Epidermal melanocyte (primary cell): ENCODE results near the gene PCDHGA2.
"Not testable (repeated sequence)": the region's sequence is repeated elsewhere in the genome, so short reads cannot be mapped to it uniquely, and the experiment has no call there.

Source experiments
- DNase-seq: peaks from one replicate; pipeline ENCODE4 v3.0.0; 2011; ENCODE audit warnings: low spot score; ENCODE audit not compliant: insufficient read length

PCDHGA2 gene

DNA sequence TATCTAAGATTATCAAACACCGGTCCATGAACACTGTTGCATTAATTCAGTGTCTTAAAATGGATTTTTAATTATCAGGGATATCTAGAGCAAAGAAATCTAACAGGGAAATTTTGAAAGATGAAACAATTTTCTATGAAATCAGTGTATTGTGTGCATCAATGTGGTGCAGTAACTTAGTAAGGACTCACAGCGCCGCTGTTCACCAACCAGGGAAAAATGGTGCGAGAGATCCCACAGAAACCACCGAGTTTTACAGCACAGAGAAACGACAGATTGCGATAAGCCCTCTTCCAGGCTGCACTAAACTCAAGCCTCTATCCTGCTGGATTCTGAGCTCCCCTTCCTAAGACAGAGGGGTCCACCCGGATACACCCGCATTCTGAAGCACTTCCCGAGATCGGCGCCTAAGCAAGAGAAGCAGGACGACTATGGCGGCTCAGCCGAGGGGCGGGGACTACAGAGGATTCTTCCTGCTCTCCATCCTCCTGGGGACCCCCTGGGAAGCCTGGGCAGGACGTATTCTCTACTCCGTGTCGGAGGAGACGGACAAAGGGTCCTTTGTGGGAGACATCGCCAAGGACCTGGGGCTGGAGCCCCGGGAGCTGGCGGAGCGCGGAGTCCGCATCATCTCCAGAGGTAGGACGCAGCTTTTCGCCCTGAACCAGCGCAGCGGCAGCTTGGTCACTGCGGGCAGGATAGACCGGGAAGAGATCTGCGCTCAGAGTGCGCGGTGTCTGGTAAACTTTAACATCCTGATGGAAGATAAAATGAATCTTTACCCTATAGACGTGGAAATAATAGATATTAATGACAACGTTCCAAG is 44.1 kb downstream of the PCDHGA2 start, which contains the start of gene PCDHGA7:
Gene PCDHGA7, plus strand, starts transcription at position 274 of the 826 bp plus-strand sequence. Its CDS starts 158 bp downstream, at position 432.
- DNase-seq = no peak

DNA sequence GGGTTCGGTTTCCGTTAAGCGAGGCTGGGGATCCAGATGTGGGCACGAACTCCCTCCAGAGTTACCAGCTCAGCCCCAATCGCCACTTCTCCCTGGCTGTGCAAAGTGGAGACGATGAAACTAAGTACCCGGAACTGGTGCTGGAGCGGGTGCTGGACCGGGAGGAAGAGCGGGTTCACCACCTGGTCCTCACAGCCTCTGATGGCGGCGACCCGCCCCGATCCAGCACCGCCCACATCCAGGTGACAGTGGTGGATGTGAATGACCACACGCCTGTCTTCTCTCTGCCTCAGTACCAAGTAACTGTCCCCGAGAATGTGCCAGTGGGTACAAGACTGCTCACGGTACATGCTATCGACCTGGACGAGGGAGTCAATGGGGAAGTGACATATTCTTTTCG is 44.8 kb downstream of the PCDHGA2 start:
- no peak for DNase-seq

DNA sequence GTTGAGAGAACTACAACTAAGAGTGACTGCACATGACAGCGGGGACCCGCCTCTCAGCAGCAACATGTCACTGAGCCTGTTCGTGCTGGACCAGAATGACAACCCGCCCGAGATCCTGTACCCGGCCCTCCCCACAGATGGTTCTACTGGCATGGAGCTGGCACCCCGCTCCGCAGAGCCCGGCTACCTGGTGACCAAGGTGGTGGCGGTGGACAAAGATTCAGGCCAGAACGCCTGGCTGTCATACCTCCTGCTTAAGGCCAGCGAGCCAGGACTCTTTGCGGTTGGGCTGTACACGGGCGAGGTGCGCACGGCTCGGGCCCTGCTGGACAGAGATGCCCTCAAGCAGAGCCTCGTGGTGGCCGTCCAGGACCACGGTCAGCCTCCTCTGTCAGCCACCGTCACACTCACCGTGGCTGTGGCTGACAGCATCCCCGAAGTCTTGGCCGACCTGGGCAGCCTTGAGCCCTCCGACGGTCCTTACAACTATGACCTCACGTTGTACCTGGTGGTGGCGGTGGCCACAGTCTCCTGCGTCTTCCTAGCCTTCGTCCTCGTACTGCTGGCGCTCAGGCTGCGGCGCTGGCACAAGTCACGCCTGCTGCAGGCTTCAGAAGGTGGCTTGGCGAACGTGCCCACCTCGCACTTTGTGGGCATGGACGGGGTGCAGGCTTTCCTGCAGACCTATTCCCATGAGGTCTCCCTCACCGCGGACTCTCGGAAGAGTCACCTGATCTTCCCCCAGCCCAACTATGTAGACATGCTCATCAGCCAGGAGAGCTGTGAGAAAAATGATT is 46.1 kb downstream of the PCDHGA2 start:
- DNase-seq = no peak

DNA sequence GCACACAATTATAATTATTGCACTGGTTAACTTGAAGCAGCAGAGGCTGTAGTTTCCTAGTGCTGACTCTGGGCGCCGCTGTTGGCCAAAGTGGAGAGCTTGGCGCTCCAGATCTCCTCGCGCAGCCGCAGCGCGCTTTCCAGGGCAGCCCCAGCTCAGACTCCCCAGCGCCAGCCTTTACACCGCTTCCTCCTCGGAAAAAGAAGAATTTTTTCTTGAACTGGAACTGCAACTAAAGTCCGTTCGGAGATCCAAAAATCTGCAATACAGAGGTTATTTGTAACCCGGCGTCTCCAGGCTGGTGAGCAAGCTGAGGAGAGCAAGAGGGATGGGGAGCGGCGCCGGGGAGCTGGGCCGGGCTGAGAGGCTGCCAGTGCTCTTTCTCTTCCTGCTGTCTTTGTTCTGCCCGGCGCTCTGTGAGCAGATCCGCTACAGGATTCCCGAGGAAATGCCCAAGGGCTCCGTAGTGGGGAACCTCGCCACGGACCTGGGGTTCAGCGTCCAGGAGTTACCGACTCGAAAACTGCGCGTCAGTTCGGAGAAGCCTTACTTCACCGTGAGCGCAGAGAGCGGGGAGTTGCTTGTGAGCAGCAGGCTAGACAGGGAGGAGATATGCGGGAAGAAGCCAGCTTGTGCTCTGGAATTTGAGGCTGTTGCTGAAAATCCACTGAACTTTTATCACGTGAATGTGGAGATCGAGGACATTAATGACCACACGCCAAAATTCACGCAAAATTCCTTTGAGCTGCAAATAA is 49.2 kb downstream of the PCDHGA2 start, which contains the start of gene PCDHGB4:
Gene PCDHGB4, plus strand, starts transcription at position 142 of the 755 bp plus-strand sequence. Its CDS starts 187 bp downstream, at position 329.
- DNase-seq = not testable (repeated sequence)

DNA sequence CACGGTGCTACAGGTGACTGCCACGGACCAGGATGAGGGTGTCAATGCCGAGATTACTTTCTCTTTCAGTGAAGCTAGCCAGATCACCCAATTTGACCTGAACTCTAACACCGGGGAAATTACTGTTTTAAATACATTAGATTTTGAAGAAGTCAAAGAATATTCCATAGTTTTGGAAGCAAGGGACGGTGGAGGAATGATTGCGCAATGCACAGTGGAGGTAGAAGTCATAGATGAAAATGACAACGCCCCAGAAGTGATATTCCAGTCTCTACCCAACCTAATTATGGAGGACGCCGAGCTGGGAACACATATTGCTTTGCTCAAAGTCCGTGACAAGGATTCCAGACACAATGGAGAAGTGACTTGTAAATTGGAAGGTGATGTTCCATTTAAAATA is 50.1 kb downstream of the PCDHGA2 start:
- no peak for DNase-seq

DNA sequence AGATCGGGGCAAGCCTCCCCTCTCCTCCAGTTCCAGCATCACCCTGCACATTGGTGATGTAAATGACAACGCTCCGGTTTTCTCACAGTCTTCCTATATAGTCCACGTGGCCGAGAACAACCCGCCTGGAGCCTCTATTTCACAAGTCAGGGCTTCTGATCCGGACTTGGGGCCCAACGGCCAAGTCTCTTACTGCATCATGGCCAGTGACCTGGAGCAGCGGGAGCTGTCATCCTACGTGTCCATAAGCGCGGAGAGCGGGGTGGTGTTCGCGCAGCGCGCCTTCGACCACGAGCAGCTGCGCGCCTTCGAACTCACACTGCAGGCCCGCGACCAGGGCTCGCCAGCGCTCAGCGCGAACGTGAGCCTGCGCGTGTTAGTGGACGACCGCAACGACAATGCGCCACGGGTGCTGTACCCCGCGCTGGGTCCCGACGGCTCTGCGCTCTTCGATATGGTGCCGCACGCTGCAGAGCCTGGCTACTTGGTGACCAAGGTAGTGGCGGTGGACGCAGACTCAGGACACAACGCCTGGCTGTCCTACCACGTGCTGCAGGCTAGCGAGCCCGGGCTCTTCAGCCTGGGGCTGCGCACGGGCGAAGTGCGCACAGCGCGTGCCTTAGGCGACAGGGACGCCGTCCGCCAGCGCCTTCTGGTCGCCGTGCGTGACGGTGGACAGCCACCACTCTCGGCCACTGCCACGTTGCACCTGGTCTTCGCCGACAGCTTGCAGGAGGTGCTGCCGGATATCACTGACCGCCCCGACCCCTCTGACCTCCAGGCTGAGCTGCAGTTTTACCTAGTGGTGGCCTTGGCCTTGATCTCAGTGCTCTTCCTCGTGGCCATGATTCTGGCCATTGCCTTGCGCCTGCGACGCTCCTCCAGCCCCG is 50.8 kb downstream of the PCDHGA2 start:
- no peak for DNase-seq

DNA sequence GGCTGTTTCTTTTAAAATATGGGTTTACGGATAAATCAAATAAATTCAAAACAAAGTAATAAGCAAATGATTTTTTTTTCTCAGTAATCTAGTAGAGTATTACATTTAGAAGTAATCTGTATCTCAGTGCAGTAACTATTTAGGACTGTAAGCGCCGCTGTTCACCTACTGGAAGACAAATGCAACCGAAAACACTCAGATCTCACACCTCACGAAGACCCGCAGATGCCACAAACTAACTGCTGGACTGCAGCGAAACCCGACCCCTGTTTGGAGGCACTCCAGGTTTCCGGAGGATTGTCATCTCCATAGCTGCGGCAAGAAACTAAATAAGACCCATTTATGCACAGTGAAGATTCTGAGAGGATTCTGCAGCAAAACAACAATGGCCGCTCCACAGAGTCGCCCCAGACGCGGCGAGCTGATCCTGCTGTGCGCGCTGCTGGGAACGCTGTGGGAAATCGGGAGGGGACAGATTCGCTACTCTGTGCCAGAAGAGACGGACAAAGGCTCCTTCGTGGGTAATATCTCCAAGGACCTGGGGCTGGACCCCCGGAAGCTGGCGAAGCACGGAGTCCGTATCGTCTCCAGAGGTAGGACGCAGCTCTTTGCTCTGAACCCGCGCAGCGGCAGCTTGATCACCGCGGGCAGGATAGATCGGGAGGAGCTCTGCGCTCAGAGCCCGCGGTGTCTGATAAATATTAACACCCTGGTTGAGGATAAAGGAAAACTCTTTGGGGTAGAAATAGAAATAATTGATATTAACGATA is 54.1 kb downstream of the PCDHGA2 start, which contains the start of gene PCDHGA8:
Gene PCDHGA8, plus strand, starts transcription at position 205 of the 770 bp plus-strand sequence. Its CDS starts 181 bp downstream, at position 386.
- no peak for DNase-seq
